Medulla oblongata (tissue), 1 donor: Measurements from ENCODE around the gene TPO.

Source experiments
- DNase-seq: peaks from one replicate; pipeline ENCODE4 v3.0.0-alpha.2; 2015; ENCODE audit errors: extremely low spot score

The TPO gene

GRCh38 chr2:1584051-1584531 lies 170.8 kb downstream of the TPO start:
- DNase-seq: no peak

GRCh38 chr2:1584691-1585485 lies 171.6 kb downstream of the TPO start:
- no peak for DNase-seq

DNA sequence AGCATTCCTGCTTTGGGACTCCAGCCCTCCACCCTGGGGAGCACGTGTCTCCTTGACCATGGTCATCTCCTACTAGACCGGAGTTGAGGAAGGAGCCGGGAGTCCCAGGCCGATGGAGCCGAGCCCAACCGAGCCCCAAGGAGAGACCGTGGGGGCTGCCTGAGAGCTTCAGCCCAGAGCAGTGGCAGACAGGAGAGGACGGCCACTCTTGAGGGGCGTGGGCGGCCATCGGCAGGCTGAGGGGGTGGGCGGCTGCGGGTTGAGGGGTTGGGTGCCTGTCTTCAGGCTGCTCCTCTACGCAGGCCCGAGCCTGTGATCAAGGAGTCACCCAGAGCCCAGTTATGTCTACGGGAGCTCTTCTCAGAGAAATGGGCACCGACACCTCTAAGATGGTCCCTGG lies 172.4 kb downstream of the TPO start:
- DNase-seq: no peak

- DNase-seq: no peak
Measured at GRCh38 chr2:1586251-1586922, 173.1 kb downstream of the TPO start.

DNA sequence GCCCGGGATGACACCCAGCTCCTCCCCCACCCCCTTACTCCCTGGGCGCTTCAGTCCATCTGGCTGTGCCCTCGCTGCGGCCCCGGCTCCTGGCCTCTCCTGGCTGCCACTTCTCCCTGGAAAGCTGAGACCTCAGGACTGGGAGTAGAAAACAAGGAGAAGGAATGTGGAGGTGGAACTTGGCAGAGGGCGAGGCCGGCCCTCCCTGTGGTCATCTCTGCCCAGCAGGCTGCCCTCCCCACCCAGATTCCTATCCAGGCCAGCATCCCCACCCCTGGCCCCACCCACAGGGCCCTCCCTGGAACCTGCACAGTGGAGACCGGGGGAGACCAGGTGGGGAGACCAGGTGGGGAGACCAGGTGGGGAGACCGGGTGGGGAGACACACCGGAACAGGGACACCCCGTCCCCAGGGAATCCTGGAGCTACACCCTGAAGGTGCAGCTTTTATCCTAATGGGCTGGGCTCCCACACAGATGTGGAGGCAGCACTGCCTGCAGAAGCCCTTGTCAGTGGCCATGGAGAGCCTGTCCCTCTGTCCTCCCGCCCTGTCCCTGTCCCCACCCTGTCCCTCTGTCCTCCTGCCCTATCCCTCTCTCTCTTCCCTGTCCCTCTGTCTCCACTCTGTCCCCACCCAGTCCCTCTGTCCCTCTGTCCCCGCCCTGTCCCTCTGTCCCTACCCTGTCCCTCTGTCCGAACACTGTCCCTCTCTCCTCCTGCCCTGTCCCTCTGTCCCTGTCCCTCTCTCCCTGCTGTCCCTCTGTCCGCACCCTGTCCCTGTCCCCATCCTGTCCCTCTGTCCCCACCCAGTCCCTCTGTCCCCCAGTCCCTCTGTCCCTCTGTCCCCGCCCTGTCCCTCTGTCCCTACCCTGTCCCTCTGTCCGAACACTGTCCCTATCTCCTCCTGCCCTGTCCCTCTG lies 173.9 kb downstream of the TPO start:
- DNase-seq: no peak

DNA sequence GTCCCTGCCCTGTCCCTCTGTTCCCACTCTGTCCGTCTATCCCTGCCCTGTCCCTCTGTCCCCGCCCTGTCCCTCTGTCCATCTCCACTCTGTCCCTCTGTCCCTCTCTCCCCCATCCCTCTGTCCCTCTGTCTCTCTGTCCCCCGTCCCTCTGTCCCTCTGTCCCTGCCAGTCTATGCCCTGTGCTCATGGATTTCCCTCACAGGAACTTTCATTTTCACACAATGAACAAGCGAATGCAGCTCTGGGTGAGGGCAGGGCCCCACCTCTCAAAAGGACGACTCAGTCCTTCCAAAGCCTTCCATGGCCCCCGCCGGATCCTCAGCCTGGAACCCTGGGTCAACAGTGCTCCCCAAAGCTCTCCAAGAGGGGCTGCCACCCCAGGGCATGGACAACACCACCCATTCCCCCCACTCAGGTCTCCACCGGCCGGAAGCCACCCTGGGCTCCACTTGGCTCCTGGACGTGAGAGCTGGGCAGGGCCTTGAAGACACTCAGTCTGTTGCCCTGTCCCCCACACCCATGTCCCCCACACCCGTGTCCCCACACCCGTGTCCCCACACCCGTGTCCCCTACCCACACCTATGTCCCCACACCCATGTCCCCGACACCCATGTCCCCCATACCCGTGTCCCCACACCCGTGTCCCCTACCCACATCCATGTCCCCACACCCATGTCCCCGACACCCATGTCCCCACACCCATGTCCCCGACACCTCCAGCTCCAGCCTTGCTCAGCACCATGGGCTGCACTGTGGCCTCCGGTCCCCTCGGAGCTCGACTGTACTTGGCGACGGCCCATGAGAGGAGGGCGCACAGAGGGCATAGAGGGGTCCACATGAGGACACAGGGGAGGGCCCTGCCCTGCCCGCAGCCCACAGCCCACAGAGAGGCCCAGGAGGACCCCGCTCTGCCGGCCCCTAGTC lies 175.1 kb downstream of the TPO start:
- DNase-seq: no peak

DNA sequence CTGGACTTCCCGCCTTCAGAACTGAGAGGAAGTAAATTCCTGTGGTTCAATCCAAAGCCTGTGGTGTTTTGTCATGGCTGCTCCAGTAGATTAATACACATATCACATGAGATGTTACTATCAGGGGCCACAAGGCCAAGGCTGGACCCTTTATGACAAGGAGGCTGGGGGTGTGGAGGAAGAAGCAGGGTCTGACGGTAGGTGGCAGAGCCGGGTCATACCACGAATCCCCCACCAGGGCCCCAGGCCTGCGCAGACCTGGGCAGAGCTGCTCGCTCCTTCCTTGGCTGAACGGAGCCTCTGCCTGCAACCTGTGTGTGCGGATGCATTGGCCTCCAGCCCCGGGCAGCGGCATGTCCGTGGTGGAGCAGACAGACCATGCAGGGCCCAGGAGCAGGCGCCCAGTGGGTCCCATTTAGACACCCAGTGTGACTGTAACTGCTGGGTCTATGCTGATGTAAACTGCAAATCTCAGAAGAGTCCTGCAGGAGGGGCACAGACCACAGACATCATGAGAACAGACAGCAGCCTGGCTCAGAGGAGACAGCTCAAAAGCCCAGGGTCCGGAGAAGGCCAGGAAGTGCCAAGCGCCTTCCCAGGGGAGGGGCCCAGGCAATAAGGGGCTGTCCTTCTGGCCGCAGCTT lies 175.8 kb downstream of the TPO start:
- no peak for DNase-seq

- no peak for DNase-seq
Measured at GRCh38 chr2:1590596-1591460, 177.6 kb downstream of the TPO start.

- DNase-seq: no peak
Measured at GRCh38 chr2:1591461-1591770, 178.2 kb downstream of the TPO start.
